ENCODE data around the gene EYA3.
"Not testable (repeated sequence)": the region's sequence is repeated elsewhere in the genome, so short reads cannot be mapped to it uniquely, and the experiment has no call there.

The EYA3 gene

GRCh38 chr1:28026329-28026728 is 62.1 kb downstream of the EYA3 start:
- no peak for DNase-seq (ENCODE audit: low spot score)
- no peak for TF ChIP-seq CTCF (IDR thresholded peaks at IDR 0.05; ENCODE audit: extremely low read depth, insufficient read depth, missing control alignments)
- in situ Hi-C loops (cut with MboI; ENCODE audit: low pct_unique_long_range_greater_than_20kb, low sequenced_read_pairs, unreplicated experiment) = no loop called here

GRCh38 chr1:28021064-28021463 is 67.3 kb downstream of the EYA3 start:
- no peak for DNase-seq (ENCODE audit: low spot score)
- in situ Hi-C loops (cut with MboI; ENCODE audit: low pct_unique_long_range_greater_than_20kb, low sequenced_read_pairs, unreplicated experiment) = no loop called here
- TF ChIP-seq CTCF (IDR thresholded peaks at IDR 0.05; ENCODE audit: extremely low read depth, insufficient read depth, missing control alignments) = no peak

- in situ Hi-C loops (cut with MboI; ENCODE audit: low pct_unique_long_range_greater_than_20kb, low sequenced_read_pairs, unreplicated experiment) = no loop called here
Observed at GRCh38 chr1:28010969-28011368, 77.4 kb downstream of the EYA3 start.

GRCh38 chr1:28003117-28003516 is 85.3 kb downstream of the EYA3 start:
- DNase-seq (ENCODE audit: low spot score) = not testable (repeated sequence)

More at GRCh38 chr1:28010969-28011368, 77.4 kb downstream of the EYA3 start:
- DNase-seq (ENCODE audit: low spot score) = no peak
- TF ChIP-seq CTCF (IDR thresholded peaks at IDR 0.05; ENCODE audit: extremely low read depth, insufficient read depth, missing control alignments) = no peak

GRCh38 chr1:28002600-28002999 is 85.8 kb downstream of the EYA3 start:
- no peak for DNase-seq (ENCODE audit: low spot score)
- in situ Hi-C loops (cut with MboI; ENCODE audit: low pct_unique_long_range_greater_than_20kb, low sequenced_read_pairs, unreplicated experiment) = no loop called here
- TF ChIP-seq CTCF (IDR thresholded peaks at IDR 0.05; ENCODE audit: extremely low read depth, insufficient read depth, missing control alignments) = no peak

More at GRCh38 chr1:28003117-28003516, 85.3 kb downstream of the EYA3 start:
- in situ Hi-C loops (cut with MboI; ENCODE audit: low pct_unique_long_range_greater_than_20kb, low sequenced_read_pairs, unreplicated experiment) = not testable (repeated sequence)

GRCh38 chr1:27999055-27999454 is 89.4 kb downstream of the EYA3 start:
- DNase-seq (ENCODE audit: low spot score) = no peak
- in situ Hi-C loops (cut with MboI; ENCODE audit: low pct_unique_long_range_greater_than_20kb, low sequenced_read_pairs, unreplicated experiment) = no loop called here
- TF ChIP-seq CTCF (IDR thresholded peaks at IDR 0.05; ENCODE audit: extremely low read depth, insufficient read depth, missing control alignments) = no peak

- DNase-seq (ENCODE audit: low spot score); in situ Hi-C loops (cut with MboI; ENCODE audit: low pct_unique_long_range_greater_than_20kb, low sequenced_read_pairs, unreplicated experiment): not testable (repeated sequence)
Observed at GRCh38 chr1:27994526-27994925, 93.9 kb downstream of the EYA3 start.

- in situ Hi-C loops (cut with MboI; ENCODE audit: low pct_unique_long_range_greater_than_20kb, low sequenced_read_pairs, unreplicated experiment) = no loop called here
- no peak for DNase-seq (ENCODE audit: low spot score)
- TF ChIP-seq CTCF (IDR thresholded peaks at IDR 0.05; ENCODE audit: extremely low read depth, insufficient read depth, missing control alignments) = no peak
Observed at GRCh38 chr1:27994060-27994459, 94.3 kb downstream of the EYA3 start.
